T47D (cell line): ENCODE data around the gene MELK.
"Not testable (repeated sequence)": the region's sequence is repeated elsewhere in the genome, so short reads cannot be mapped to it uniquely, and the experiment has no call there.

Source experiments
- DNase-seq, 2 experiments: peaks; one replicate each; pipeline versions ENCODE4 v3.0.0 to v3.0.0-alpha.2; 2011 to 2012; ENCODE audit warnings: low read depth in 1 of 2, low spot score in 1 of 2
- JUND ChIP-seq: IDR thresholded peaks from 2 replicates; pipeline ENCODE4 v1.6.1; 2012; ENCODE audit warnings: low read depth
- in situ Hi-C: cut with HindIII; loops from 2 replicates; pipeline ENCODE4 v1.10.0; 2016; ENCODE audit warnings: low sequenced_read_pairs, low pct_unique_long_range_greater_than_20kb

The MELK gene

DNA sequence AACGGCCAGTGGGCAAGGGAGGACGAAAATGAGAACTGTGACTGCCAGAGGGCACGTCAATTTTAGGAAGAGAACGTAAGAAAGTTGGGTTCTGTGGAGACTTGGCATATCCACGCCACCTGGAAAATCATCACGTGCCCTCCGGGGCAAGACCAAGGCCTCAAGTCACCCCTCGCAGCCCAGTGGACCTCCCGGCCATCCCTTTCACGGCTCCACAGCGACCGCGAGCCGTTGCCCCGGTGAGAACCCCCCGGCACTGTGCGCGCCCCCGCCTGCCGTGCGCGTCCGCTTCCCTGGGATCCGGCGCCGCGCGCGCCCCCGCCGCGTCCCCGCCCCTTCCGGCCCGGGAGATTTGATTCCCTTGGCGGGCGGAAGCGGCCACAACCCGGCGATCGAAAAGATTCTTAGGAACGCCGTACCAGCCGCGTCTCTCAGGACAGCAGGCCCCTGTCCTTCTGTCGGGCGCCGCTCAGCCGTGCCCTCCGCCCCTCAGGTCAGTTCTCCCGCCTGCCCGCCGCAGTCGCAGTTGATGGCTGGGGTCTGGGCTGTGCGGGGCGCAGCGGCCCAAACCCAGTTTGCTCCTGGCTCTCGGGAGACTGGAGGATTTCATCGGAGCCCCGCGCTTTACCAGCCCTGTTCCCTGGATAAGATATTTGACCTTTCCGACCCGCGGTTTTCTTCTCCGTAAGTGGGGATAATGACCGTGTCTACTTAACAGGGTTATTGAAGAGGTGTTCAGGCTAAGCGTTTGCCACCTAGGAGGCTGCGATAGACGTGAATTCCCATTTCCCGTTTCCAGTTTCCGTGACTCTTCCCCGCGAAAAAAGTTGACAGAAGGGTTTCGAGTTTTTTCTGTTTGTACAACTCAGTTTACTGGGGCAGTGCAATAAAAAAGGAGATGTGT lies at the start of gene MELK:
Gene MELK, plus strand, starts transcription at position 381 of the 904 bp plus-strand sequence. CDS start 8,787 bp downstream, outside the sequence.
- no peak for TF ChIP-seq JUND
- DNase-seq, result peak; percentile 73 to 86
- in situ Hi-C loops, result no loop called here

DNA sequence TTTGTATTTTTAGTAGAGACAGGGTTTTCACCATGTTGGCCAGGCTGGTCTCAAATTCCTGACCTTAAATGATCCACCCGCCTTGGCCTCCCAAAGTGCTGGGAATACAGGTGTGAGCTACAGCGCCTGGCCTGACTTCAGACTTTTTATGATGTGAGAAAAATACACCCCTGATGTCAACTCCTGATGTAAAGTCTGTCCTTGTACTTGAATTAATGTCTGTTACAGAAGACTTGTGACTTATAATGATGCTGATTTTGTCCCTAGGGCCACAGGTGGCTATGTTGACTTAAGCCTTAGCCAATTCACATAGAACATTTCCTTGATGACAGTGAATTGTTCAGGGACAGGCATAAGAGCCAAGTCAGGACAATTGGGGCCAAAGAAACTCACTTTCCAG lies 42.5 kb upstream of the MELK start:
- no peak for TF ChIP-seq JUND
- in situ Hi-C loops, result no loop called here
- DNase-seq, result peak in 1 of 2 experiments; percentile 26

DNA sequence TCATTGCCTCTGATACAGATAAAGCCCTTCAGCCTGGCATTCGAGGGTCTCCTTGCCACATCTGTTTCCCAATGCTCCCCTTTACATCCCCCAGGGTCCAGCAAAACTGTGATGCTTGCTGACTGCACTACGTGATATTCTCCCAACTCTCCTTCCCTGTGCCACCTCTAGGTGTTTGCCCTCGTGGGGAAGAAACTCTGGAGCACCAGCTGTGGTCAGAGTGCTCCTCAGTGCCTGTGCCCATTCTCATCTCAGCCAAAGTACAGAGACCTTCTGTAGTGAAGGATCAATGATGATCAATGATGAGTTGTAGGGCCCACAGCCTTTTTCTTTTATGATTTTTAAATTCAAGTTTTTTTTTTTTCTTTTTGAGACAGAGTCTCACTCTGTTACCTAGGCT lies 40.3 kb upstream of the MELK start:
- in situ Hi-C loops, result no loop called here
- TF ChIP-seq JUND, result no peak
- no peak for DNase-seq

DNA sequence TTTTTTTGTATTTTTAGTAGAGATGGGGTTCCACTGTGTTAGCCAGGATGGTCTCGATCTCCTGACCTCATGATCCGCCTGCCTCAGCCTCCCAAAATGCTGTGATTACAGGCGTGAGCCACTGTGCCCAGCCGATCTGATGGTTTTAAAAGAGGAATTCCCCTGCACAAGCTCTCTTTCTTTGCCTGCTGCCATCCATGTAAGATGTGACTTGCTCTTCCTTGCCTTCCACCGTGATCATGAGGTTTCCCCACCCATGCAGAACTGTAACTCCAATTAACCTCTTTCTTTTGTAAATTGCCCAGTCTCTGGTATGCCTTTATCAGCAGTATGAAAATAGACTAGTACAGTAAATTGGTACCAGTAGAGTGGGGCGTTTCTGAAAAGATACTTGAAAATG lies 39.0 kb upstream of the MELK start:
- DNase-seq, in situ Hi-C loops: not testable (repeated sequence)

DNA sequence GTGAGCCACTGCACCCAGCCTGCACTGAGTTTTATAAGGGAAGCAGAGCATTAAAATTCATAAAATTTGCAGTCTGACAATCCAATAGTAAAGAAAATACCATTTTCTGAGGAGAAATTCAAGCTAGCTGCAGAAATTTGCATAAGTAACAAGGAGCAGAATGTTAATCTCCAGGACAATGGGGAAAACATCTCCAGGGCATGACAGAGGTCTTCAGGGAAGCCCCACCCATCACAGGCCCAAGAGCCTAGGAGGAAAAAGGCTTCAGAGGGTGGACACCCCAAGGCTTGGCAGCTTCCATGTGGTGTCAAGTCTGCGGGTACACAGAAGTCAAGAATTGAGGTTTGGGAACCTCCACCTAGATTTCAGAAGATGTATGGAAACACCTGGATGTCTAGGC lies 37.6 kb upstream of the MELK start:
- in situ Hi-C loops, result no loop called here
- no peak for DNase-seq
- TF ChIP-seq JUND, result no peak

DNA sequence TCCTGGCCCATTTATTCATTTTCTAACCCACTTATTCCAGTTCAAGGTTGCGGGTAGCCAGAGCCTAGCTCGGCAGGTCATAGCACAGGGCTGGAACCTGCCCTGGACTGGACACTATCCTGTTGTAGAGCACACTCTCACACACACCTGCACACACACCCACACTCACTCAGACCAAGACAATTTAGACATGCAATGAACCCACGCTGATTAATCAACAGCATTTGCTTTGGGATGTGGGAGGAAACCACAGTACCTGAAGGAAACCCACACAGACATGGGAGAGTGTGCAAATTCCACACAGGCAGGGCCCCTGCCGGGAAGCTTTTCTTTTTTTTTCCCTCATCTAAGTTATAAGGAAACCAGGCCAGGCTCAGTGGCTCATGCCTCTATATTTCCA lies 34.8 kb upstream of the MELK start:
- no peak for DNase-seq
- TF ChIP-seq JUND, result no peak
- in situ Hi-C loops, result no loop called here

DNA sequence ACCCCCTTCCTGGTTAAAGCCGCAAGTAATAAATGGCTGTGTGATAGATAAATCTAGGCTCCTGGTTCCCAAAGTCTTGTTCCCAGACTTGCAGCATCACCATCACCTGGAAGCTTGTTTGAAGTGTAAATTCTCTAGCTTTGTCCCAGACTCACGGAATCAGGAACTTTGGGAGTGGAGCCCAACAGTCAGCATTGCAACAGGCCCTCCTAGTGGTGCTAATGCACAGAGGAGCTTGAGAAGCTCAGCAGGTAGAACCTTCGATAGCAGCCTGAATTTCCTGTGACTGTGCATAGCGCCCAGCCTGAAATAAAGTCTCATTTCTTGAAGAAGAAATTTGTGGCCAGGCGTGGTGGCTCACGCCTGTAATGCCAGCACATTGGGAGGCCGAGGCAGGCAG lies 30.3 kb upstream of the MELK start:
- in situ Hi-C loops, result no loop called here
- TF ChIP-seq JUND, result no peak
- no peak for DNase-seq

DNA sequence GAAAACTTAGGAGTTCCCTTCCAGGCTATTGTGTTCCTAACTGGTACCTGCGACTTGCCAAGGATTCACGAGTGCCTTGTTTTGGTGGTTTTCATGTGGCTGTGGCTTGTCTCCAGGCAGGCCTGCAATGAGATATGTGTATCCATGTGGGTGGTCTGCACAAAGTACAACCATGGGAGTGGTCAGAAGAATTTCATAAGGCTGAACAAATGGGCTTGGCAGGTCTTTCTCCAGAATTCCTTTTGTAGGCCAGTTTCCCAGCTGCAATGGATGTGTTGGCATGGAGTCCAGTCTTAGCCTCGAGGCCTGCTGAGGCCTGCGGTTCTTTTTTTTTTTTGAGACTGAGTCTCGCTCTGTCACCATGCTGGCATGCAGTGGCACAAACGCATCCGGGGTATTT lies 28.8 kb upstream of the MELK start:
- in situ Hi-C loops, result no loop called here
- no peak for DNase-seq
- TF ChIP-seq JUND, result no peak

DNA sequence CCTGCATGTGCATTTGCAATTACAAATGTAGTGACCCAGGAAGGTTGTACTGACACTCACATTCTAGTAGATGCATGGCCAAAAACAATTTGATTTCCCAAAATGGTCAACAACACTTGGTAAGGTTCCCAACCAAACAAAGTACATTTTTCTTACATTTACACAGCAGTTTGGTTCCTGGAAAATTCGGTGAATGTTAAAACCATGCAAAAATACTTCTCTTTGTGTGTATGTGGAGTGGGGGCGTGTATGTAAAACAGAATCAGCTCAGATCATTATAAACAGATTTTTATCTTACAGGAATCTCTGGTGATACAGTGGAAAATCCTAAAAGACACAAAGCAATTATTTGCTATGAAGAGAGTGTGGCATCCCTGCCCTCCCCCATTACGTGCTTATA lies 25.1 kb upstream of the MELK start:
- TF ChIP-seq JUND, result no peak
- in situ Hi-C loops, result no loop called here
- DNase-seq, result no peak

DNA sequence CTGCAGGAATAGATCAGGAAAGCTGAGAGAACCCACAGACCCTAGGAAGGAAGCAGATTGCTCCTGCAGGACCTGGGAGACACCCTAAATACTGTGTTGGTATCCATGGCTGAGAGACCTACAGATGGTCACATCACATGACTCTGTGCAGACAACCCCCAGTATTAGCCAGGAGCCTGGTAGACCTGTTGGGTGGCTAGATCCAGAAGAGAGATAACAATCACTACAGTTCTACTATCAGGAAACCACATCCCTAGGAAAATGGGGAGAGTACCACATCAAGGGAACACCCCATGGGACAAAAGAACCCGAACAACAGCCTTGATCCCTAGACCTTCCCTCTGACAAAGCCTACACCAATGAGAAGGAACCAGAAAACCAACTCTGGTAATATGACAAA lies 24.2 kb upstream of the MELK start:
- DNase-seq, result no peak
- no peak for TF ChIP-seq JUND
- in situ Hi-C loops, result no loop called here

DNA sequence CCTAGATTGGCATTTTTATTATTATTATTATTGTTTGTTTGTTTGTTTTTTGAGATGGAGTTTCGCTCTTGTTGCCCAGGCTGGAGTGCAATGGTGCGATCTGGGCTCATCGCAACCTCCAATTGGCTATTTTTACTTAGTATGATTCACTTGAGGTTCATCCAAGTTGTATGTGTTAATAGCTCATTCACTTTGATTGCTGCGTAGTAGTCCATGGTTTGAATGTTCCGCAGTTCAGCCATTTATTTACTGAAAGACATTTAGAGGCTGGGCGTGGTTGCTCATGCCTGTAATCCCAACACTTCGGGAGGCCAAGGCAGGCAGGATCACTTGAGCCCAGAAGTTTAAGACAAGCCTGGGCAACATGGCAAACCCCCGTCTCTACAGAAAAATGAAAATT lies 22.6 kb upstream of the MELK start:
- no peak for TF ChIP-seq JUND
- no peak for DNase-seq
- in situ Hi-C loops, result no loop called here

DNA sequence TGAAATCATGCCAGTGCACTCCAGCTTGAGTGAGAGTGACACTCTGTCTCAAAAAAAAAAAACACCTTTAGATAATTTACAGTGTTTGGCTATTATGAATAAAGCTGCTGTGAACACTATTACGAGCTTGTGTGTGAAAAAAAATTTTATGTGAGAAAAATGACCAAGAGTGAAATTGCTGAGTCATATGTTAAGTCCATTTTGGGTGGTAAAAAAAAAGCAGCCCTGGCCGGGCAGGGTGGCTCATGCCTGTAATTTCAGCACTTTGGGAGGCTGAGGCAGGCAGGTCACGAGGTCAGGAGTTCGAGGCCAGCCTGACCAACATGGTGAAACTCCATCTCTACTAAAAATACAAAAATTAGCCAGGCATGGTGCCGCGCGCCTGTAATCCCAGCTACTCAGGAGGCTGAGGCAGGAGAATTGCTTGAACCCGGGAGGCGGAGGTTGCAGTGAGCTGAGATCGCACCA lies 22.0 kb upstream of the MELK start:
- in situ Hi-C loops, DNase-seq: not testable (repeated sequence)

DNA sequence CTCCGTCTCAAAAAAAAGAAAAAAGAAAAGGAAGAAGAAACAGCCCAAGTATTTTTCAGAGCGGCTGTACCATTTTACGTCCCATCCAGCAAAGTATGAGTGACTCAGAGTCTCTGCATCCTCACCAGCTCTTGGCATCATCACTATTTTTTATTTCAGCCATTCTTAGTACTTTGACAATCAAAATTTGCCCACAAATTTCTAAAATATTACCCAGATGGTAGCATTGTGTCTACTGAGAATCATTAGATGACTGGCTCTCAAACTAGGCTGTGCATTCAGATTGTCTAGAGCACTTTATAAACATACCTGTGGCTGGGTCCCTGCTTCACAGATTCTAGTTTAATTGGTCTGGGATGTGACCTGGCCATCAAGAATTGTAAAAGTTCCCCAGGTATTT lies 21.6 kb upstream of the MELK start:
- no peak for TF ChIP-seq JUND
- in situ Hi-C loops, result no loop called here
- DNase-seq, result no peak

DNA sequence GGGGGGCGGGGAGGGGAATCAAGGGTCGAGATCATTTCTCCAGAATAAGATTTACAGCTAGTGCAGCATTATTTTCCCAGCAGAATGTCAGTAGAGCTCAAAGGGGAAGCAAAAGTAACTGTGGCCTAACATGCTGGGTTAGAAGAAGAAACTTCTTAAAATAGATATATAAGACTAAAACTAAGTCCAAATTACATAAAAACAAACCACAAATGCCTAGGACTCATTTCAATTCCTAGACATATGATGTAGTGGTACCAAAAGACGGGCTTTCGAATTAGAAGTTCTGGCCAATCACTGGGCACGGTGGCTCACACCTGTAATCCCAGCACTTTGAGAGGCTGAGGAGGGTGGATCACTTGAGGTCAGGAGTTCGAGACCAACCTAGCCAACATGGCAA lies 20.8 kb upstream of the MELK start:
- DNase-seq, result no peak
- in situ Hi-C loops, result no loop called here
- no peak for TF ChIP-seq JUND
